ENCODE data around the gene CAD.

CAD gene

DNA sequence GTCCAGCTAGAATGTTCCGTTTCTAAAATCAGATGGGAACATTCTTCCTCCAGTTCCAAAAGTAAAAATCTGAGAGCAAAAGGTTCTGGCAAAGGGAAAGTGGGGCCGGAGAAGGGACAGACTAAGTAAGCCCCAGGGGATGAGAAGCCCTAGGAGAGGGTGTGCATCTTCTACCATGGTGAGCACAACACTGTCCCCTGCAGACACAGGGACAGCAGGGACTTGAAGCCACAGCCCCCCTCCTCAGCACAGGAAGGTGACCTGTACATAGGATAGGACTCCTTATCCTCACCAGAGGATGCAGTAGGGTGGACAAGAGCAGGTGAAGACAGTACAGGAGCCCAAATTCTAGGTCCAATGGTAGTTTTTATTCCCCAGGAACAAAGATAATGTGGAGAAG is 17.9 kb upstream of the CAD start:
- DNase-seq = no peak

DNA sequence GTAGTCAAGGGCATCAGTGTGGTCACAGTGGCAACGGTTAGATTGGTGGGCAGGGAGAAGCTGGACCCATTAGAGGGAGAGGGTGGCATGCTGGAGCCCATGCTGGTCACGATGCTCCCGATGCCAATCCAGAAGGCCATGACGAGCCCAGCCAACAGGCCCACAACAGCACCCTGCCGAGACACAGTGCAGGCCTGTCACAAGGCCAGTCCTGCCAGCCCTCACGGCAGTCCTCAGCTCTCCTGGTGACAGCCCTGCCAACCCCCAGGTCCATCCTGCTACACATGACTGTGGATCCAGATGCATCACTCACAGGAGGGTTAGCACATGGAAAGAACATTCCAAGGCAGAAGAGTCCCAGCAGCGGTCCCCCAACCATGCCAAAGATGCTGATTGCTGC is 15.5 kb upstream of the CAD start:
- no peak for DNase-seq

DNA sequence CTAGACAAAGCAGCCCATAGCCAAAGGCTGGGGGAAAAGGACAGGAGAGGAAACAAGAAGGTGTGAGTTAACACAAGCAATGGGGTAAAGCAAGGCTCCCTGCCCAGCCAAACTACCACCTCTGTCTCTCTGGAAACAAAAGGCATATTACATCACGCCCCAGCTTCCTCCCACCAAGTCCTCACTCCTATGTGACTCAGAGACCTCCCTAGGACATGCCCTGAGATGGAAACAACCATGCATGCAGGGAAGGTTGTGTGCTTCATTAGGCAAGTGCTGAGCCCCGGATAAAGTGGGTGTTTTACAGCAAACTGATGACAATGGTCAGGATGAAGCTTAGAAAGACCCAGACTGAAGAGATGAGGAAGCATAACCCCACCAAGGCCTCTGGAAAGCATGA is 14.3 kb upstream of the CAD start:
- no peak for DNase-seq

DNA sequence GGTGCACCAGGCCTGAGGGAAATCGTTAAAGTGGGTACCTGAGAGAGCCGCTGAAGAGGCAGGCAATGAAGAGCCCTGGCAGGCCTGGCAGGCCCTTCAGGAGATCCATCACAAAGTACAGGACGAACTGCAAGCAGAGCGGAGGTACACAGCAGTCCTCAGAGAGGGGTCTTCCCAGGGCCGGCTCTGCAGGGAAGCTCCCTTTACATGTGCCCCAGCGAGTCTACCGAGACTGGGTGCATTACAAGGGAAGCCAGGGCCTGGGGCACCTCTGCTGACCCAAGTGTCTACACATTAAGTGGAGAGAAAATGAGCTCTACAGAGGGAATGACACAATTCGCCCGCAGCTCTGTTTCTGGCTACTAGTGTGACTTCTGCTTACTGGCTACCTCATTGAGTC is 13.4 kb upstream of the CAD start:
- DNase-seq = no peak

GRCh38 chr2:27204566-27204965 is 12.6 kb upstream of the CAD start:
- no peak for DNase-seq

GRCh38 chr2:27205206-27205605 is 12.0 kb upstream of the CAD start:
- DNase-seq = no peak

- no peak for DNase-seq
These were observed 10.8 kb upstream of the CAD start for GRCh38 chr2:27206346-27206745.

GRCh38 chr2:27208486-27209050 is 8.6 kb upstream of the CAD start:
- no peak for DNase-seq

- DNase-seq = no peak
These were observed 7.4 kb upstream of the CAD start for GRCh38 chr2:27209621-27210401.

DNA sequence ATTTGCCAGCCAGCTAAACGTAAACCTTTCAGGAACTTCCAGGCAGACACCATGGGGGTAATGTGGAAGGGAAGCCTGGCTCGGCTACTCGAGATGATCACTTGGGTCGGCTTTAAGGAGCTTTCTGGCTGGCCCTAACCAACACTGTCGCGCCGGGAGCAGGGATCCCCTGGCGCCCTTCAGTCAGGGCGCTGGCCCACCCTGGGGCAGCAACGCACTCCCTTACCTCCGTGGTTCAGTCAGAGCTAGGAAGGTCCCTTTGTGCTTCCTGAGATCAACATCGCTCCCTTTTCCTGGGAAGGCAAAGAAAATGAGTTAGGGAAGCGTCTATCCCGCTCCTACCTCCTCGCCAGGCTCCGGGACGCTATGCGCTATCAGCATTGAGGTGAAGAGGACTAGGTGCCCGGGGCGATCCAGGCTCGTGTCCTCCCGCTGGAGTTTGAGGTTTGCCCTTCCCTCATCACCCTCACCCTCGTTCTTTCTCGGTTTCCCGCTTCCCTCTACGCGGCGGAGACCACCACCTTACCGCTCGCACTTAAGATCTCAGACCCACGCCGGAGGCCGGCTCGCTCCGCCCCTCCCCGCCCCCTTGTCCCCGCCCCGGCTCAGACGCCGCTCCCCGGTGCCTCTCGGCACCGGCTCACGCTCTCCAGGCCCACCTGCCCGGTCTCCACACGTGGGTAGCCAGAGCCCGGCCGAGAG is 5.8 kb upstream of the CAD start:
- DNase-seq = no peak

DNA sequence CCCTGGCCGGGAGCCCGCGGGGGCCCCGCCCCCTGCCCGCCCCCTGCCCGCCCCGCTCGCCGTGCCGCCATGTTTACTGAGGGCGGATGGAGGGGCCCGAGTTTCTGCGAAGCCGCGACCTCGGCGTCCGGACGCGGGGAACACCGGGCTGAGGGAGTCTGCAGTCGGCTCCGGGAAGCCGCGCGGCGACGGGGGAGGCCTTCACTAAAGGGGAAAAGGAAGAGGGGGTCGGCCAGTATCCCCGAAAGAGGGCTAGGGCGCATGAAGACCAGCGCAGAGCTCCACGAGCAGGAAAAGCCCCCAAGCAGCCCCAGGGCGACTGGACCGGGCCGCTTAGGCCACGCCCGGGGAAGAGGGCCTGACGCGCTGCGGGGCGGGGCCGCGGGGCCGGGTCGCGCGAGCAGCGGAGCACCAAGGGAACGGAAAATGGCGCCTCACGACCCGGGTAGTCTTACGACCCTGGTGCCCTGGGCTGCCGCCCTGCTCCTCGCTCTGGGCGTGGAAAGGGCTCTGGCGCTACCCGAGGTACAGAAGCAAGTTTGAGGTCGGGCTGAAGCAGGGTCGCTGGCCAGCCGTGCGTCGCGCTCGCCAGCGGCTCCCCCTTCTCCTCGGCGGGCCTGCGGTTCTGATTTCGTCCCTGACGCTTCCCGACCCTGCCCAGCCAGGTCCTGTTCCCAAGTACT is 5.1 kb upstream of the CAD start, which contains the start of the genes ATRAID and SLC5A6:
TSS of gene ATRAID (plus strand) at position 99 of the 683 bp plus-strand sequence. CDS start at position 427, 328 bp downstream.
TSS of gene SLC5A6 (minus strand) at position 326 of the 683 bp plus-strand sequence. CDS start 4,618 bp downstream, outside the sequence.
- DNase-seq = peak; percentile 81

DNA sequence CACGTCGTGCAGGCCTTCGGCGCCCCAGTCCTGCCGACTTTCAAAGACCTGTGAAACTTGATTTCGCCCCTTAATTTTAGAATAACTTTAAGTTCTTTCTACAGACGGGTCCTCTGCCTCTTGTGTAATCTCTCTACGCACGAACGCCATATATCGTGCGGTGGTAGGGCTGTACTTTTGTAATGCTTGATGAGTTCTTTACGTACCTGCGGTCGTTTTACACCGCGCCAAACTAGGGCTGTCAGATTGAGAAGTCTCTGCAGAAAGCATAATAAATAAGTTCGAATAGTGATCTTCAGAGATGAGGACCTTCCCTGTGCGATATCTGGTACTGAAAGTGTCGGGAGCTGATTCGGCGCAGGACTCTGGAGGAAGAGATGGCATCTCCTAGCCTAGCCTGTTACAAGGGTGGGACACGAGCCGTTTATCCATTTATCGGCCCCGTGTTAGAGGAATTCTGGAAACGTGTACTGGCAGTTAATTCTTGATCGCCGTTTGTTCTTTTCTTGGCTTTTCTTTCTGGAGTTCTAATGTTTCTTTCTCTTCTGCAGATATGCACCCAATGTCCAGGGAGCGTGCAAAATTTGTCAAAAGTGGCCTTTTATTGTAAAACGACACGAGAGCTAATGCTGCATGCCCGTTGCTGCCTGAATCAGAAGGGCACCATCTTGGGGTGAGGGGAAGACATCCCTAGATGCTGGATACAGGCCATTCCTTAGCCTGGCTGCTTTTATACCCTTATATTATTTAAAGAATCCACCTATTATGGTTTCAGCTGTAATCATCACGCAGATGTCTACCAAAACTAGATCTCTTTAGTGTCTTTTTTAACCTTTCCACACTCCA is 4.3 kb upstream of the CAD start:
- no peak for DNase-seq

GRCh38 chr2:27214941-27215340 is 2.2 kb upstream of the CAD start:
- no peak for DNase-seq

DNA sequence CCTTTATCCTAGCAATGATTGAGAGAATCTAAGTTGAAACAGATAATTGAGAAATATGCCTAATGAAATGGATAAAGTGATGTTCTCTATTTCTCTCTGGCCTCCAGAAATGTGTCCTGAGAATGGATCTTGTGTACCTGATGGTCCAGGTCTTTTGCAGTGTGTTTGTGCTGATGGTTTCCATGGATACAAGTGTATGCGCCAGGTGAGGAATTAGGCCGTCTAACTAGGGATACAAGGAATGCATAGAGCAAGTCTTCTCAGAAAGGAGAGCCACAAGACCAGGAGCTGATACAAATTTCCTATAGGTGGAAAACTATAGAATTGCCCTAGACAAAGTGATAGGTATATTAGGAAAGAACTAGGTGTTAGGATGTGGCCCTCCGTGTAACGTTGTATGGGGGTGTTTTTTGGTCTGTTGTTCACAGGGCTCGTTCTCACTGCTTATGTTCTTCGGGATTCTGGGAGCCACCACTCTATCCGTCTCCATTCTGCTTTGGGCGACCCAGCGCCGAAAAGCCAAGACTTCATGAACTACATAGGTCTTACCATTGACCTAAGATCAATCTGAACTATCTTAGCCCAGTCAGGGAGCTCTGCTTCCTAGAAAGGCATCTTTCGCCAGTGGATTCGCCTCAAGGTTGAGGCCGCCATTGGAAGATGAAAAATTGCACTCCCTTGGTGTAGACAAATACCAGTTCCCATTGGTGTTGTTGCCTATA is 592 bp upstream of the CAD start:
- no peak for DNase-seq

DNA sequence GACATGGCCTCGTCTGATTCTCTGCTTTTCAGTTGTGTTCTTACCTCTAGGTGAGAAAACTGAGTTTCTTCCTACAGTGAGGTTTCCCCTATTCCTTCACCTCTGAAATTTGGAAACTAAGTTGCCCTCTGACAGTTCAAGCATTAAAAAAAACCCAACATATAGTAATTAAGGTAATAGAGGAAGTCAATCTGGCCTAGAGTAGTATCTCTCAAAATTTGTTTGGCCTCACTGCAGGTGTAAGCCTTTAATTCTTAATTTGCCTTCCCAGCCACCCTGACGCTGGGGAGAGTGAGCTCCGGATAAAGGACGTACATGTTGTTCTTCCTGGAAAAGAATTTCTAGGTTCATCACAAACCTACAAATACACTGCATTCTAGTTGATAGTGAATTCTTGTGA is 1.4 kb downstream of the CAD start:
- no peak for DNase-seq

GRCh38 chr2:27219091-27219490 is 1.9 kb downstream of the CAD start:
- DNase-seq = no peak

DNA sequence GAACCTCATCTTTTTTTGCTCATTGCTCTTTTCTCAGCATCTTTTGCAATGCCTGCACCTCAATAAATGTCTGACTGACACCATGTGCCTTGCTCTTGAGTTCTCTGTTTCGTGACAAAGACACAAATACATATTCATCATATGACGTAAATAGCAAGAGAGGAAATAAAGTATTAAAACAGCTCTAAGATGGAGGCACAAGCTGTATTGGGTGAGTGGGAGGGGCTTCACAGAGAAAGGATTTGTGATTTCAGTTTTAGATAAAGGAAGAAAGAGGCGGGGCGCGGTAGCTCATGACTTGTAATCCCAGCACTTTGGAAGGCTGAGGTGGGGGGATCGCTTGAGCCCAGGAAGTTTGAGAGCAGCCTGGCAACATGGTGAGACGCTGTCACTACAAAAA is 2.9 kb downstream of the CAD start:
- DNase-seq = no peak

DNA sequence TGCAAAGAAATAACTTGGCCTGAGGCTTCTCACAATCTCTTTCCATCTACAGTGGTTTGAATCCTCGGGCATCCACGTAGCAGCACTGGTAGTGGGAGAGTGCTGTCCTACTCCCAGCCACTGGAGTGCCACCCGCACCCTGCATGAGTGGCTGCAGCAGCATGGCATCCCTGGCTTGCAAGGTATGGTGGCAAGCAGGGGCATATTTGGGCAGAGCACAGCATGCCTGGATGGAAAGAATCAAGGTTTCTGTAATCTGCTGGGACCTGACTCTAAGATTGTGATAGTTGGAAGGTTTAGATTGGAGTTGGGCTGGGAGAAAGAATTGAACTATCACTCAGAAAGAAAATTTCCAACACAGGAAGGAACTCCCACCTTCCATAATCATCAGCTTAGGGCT is 4.0 kb downstream of the CAD start:
- DNase-seq = no peak

GRCh38 chr2:27222407-27222806 is 5.2 kb downstream of the CAD start:
- no peak for DNase-seq

- DNase-seq = no peak
These were observed 6.2 kb downstream of the CAD start for GRCh38 chr2:27223416-27223815.

GRCh38 chr2:27225526-27225925 is 8.4 kb downstream of the CAD start:
- DNase-seq = no peak

GRCh38 chr2:27227501-27227900 is 10.3 kb downstream of the CAD start:
- DNase-seq = no peak
